PC-3 (cell line): ENCODE results near the gene ZNF43.

ENCODE experiments used
- EZH2 ChIP-seq: fragments of 300-600 bp; sonication (generic); IDR thresholded peaks from one replicate; pipeline ENCODE4 v1.6.1; 2017; ENCODE audit warnings: antibody characterized with exemption, mild to moderate bottlenecking, low read length; ENCODE audit not compliant: unreplicated experiment
- EZH2phosphoT487 ChIP-seq: fragments of 300-600 bp; sonication (generic); IDR thresholded peaks from 2 replicates; pipeline ENCODE4 v1.6.1; 2018; ENCODE audit warnings: mild to moderate bottlenecking, antibody characterized with exemption, low read length, borderline replicate concordance
- TF ChIP-seq, protein P1 (sequence below): fragments of 300-600 bp; sonication (generic); conservative IDR thresholded peaks from 2 replicates; pipeline ENCODE4 v1.5.1; 2017; ENCODE audit warnings: antibody characterized with exemption, low read depth, mild to moderate bottlenecking, low read length

DNA sequence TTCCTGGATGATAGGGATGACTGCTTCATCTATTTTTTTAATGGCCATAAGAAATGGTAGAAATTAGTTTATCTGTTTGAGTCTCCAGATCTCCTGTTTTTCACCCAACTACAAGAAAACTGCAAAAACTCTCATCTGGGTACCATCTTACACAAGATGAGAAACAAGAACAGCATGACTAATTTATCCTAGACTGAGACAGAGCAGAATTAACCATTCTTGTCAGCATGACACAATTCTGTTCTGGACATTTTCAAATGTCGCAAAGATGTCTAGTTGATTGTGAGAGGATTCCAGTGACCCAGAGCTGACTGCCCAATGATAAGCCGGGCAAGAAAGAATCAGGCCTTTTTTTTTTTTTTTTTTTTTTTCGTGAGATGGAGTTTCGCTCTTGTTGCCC, 12.8 kb downstream of the ZNF43 start:
- TF ChIP-seq, protein P1, sequence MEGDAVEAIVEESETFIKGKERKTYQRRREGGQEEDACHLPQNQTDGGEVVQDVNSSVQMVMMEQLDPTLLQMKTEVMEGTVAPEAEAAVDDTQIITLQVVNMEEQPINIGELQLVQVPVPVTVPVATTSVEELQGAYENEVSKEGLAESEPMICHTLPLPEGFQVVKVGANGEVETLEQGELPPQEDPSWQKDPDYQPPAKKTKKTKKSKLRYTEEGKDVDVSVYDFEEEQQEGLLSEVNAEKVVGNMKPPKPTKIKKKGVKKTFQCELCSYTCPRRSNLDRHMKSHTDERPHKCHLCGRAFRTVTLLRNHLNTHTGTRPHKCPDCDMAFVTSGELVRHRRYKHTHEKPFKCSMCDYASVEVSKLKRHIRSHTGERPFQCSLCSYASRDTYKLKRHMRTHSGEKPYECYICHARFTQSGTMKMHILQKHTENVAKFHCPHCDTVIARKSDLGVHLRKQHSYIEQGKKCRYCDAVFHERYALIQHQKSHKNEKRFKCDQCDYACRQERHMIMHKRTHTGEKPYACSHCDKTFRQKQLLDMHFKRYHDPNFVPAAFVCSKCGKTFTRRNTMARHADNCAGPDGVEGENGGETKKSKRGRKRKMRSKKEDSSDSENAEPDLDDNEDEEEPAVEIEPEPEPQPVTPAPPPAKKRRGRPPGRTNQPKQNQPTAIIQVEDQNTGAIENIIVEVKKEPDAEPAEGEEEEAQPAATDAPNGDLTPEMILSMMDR, result no peak
- TF ChIP-seq EZH2phosphoT487 (no peak), EZH2 (no peak)
